Fibroblast of villous mesenchyme (primary cell): ENCODE data around the gene POLD2. TPM values are rescaled to one million over a fixed set of nuclear protein-coding genes. Genes with fewer than 3 reads are reported as not detected.
A peak's percentile ranks its signal among the peaks of the same experiment; 100 is the strongest.

ENCODE experiments used
- DNase-seq: peaks from one replicate; pipeline ENCODE4 v3.0.0-alpha.2; 2010; ENCODE audit warnings: low read depth
- H3K4me3 ChIP-seq: 2 replicates; pipeline ENCODE4 v1.5.1; 2011; ENCODE audit warnings: low read depth, mild to moderate bottlenecking, low read length
- total RNA-seq: library from RNA; depleted of rRNA; stranded (reverse); fragments of >200 nt; gene quantifications from 2 replicates; pipeline ENCODE4 v1.2.3, GENCODE V29; 2012
- TF ChIP-seq, protein P1 (sequence below): IDR thresholded peaks from 2 replicates; pipeline ENCODE4 v1.5.1; 2012; ENCODE audit warnings: low read depth, mild to moderate bottlenecking, low read length; ENCODE audit not compliant: insufficient read depth

Gene POLD2
- total RNA-seq, 1 donor: 101 TPM

DNA sequence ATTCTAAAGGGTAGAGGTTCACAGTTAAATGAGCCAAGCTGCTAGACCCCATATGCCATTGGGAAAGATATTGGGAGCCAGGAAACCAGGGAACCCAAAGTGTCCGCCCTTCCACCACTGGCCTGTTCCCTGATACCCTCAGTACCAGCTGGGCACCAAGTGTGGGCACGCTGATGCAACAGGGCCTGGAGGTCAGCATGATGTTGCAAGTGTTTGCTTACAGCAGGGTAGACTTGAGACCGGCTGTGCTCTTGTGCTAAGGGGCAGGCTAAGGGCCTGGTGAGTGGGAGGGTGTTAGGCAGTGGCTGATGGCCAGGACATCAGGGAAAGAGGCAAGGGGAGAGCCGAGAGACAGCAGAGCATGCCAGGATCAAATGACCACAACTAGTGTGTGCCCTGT, 38.8 kb upstream of the POLD2 start:
- H3K4me3 ChIP-seq: no peak overlapping the region
- peak; percentile 26 for DNase-seq
- TF ChIP-seq, protein P1, sequence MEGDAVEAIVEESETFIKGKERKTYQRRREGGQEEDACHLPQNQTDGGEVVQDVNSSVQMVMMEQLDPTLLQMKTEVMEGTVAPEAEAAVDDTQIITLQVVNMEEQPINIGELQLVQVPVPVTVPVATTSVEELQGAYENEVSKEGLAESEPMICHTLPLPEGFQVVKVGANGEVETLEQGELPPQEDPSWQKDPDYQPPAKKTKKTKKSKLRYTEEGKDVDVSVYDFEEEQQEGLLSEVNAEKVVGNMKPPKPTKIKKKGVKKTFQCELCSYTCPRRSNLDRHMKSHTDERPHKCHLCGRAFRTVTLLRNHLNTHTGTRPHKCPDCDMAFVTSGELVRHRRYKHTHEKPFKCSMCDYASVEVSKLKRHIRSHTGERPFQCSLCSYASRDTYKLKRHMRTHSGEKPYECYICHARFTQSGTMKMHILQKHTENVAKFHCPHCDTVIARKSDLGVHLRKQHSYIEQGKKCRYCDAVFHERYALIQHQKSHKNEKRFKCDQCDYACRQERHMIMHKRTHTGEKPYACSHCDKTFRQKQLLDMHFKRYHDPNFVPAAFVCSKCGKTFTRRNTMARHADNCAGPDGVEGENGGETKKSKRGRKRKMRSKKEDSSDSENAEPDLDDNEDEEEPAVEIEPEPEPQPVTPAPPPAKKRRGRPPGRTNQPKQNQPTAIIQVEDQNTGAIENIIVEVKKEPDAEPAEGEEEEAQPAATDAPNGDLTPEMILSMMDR: no peak

DNA sequence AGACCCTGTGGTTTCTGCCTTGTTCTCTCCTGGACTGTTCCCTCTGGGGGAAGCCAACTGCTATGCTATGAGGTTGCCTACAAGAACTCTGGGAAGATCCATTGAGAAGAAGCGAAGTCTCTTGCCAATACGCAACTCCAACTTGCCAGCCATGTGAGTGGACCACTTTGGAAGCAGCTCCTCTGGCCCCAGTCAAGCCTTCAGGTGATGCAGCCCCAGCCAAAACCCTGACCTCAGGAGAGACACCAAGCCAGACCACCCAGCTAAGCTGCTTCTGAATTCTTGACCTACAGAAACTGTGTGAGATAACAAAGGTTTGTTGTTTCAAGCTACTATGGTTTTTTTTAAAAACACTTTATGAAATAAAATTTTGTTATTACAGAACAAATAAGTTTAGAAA, 38.0 kb upstream of the POLD2 start:
- DNase-seq: no peak
- TF ChIP-seq, protein P1: no peak
- no peak overlapping the region for H3K4me3 ChIP-seq

DNA sequence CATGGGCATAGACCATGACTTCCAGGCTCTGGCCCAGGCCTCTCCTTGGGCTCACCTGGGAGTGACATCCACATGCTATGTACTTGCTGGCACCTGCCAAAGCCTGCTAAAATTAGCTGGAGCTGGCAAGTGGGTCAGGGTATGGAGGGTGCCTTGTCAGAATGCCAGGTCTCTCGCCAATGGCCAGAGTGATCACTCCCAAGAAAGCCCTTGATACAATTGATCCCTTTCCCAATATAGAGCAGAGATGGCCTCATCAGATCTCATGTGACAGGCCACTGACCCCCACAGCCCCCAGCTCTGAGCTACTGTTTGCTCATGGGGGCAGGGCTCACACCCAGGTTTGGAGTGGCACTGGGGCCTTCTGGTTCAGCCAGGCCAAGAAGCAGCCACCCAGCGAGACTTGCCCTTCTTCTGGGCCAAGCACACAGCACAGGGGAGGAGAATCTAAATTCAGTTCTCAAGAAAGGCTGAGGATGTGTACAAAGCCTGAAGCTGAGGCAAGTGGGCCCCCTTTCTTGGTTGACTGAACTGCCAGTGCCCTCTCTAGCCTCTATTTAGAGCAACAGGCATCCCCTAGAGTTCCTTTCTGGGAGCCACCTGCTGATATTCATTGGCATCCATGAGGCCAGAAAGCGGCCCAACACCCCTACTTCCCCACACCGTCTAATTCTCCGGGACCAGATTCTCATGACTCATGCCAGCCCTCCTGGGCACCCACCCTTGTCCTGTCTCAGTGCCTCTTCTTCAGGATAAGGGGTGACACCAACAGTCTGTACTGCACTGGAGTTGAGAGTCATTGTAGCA, 36.7 kb upstream of the POLD2 start:
- TF ChIP-seq, protein P1: no peak
- H3K4me3 ChIP-seq: no peak overlapping the region
- no peak for DNase-seq

DNA sequence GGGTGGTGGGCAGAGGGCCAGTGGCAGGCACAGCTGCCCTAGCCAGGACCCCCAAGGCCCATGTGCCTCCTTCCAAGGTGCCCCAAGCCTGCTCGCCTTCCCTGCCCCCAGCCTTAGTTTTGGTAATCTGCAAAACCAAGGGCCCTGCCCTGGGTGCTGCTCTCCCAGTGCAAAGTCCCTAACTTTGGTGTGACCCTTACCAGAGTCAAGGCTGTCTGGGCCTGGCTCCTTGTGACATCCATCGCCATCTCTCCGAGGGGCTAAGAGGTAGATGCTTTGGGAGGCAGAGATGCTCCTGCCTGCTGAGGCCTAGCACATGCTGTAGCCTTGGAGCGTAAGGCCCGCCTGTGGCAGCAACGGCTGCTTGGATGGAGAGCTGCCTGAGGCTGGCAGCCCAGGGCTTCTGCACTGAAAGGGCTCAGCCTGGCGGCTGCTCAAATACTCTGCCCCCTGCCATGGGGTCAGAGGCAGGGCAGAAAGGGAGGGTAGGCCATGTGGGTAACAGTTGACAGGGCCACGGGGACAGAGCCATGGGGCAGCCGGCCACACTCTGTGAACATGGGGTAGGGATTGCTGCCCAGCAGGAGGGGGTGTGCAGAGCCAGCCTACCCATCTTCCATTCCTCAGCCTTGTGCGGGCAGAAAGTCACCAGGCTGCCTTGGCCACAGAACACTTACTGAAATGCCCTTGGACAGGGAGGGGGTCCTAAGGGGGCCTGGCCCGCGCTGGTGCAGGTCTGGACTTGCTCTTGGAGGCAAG, 35.7 kb upstream of the POLD2 start:
- TF ChIP-seq, protein P1: no peak
- DNase-seq: no peak
- no peak overlapping the region for H3K4me3 ChIP-seq

DNA sequence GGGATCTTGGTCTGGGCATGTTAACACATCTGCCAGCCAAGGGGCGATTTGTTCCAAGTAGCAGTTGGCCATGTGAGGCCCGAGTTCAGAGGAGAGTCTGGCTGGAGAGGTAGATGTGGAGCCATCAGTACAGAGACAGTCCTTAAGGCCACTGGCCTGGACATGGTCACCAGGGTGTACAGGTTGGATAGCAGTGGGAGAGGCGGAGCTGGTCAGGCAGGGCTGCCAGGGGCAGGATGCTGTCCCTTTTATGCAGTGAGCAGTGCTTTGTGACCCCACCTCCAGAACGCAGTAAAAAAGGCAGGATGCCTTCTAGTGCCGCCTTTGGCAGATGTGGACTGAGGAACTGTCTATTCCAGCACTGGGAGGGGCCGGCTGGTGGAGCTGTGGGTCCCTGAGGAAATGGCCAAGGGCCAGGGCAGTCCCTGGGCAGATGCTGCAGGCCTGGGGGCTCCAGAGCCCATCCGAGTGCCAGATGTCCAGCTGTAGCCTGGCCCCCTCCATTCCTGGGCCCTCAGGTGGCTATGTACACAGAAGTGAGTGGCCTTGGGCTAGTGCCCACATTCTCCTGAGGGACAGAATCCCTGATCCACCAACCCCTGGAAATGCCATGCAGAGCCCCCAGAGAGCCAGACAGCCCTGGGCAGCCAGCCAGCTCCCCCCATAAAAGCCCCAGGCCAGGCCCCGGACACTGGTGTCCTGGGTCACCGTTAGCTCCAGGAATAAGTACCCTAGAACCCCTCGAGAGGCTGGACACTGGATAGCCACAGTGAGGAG, 34.9 kb upstream of the POLD2 start:
- DNase-seq: no peak
- no peak overlapping the region for H3K4me3 ChIP-seq
- TF ChIP-seq, protein P1: no peak

DNA sequence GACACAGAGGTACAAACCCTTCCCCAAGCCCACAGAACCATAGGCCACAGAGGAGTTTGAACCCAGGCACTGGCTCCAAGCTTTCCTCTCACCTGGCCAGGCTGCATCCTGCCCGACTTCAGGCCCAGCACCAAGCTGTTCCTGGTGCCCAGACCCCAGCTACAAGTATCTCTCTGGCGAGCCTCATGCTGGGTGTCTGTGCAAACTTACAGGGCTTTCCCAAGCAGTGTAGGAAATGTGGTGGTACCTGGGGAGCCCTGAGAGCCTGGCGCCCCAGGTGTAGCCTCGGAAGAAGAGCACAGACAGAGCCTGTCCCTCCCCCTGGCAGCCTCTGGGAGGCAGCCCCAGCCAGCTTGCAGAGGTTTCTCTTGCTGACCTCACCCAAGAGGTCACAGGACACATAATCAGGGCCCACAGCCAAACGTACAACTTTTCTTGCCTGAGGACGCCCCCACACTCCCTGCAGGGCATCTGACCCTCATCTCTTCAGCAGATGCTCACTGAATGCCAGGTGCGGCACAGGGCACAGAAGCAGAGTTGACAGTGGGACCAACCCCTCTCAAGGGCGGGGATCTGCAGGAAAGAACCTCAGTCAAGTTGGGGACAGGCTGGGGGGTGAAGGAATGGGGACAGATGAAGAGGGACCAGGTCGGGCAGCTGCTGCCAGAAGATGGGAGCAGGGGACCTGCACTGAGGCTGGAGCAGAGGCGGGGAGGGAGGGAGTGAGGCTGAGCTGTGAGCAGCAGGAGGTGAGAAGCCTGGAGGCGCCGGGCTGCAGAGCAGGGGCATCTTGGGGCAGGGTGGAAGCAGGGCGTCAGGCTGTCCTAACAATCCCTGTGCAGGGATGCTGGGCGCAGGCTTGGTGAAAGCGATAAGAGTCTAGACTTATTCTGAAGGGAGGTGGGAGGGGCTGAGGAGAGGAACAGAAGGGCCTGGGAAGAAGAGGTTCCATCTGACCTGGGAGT, 34.0 kb upstream of the POLD2 start:
- H3K4me3 ChIP-seq: no peak overlapping the region
- DNase-seq: no peak
- TF ChIP-seq, protein P1: no peak
